ENCODE measurements around the gene CYS1.
"Not testable (repeated sequence)": the region's sequence is repeated elsewhere in the genome, so short reads cannot be mapped to it uniquely, and the experiment has no call there.

CYS1 gene

GRCh38 chr2:10019174-10019573 lies 61.0 kb downstream of the CYS1 start:
- ChIA-PET CTCF (interaction anchor here (1.0 to 1.4 kb wide), 2 partner anchors 10 to 248 kb away, joined by 3 to 4 read pairs; no protein-coding TSS in a partner anchor), POLR2A (no interaction called here)
- DNase-seq (ENCODE audit: extremely low spot score): no peak
- no peak for TF ChIP-seq CTCF (IDR thresholded peaks at IDR 0.05; ENCODE audit: control extremely low read depth, extremely low read depth, low read depth, missing control alignments)

- POLR2A ChIA-PET: no interaction called here
- no peak for TF ChIP-seq CTCF (IDR thresholded peaks at IDR 0.05; ENCODE audit: control extremely low read depth, extremely low read depth, low read depth, missing control alignments)
Observed at GRCh38 chr2:10017313-10017941, 62.8 kb downstream of the CYS1 start.

GRCh38 chr2:10016802-10017258 lies 63.4 kb downstream of the CYS1 start:
- CTCF ChIA-PET: interaction anchor here (1.2 to 1.3 kb wide), 2 partner anchors 10 to 33 kb away, joined by 6 to 8 read pairs; no protein-coding TSS in a partner anchor
- DNase-seq (ENCODE audit: extremely low spot score): no peak
- POLR2A ChIA-PET: no interaction called here
- TF ChIP-seq CTCF (IDR thresholded peaks at IDR 0.05; ENCODE audit: control extremely low read depth, extremely low read depth, low read depth, missing control alignments): no peak

More at GRCh38 chr2:10017313-10017941, 62.8 kb downstream of the CYS1 start:
- CTCF ChIA-PET: interaction anchor here (1.3 to 1.5 kb wide), 2 partner anchors 33 to 55 kb away, joined by 3 to 8 read pairs; no protein-coding TSS in a partner anchor
- DNase-seq (ENCODE audit: extremely low spot score): no peak

- no peak for DNase-seq (ENCODE audit: extremely low spot score)
- CTCF ChIA-PET: interaction anchor here (1.2 to 1.3 kb wide), 2 partner anchors 9 to 32 kb away, joined by 6 to 8 read pairs; no protein-coding TSS in a partner anchor
- POLR2A ChIA-PET: no interaction called here
- TF ChIP-seq CTCF (IDR thresholded peaks at IDR 0.05; ENCODE audit: control extremely low read depth, extremely low read depth, low read depth, missing control alignments): no peak
Observed at GRCh38 chr2:10016001-10016801, 64.0 kb downstream of the CYS1 start.

- DNase-seq (ENCODE audit: extremely low spot score); POLR2A ChIA-PET; CTCF ChIA-PET: not testable (repeated sequence)
Observed at GRCh38 chr2:10015376-10015989, 64.7 kb downstream of the CYS1 start.

GRCh38 chr2:10014418-10015190 lies 65.6 kb downstream of the CYS1 start:
- TF ChIP-seq CTCF (IDR thresholded peaks at IDR 0.05; ENCODE audit: control extremely low read depth, extremely low read depth, low read depth, missing control alignments): no peak
- ChIA-PET CTCF (no interaction called here), POLR2A (no interaction called here)
- DNase-seq (ENCODE audit: extremely low spot score): no peak

GRCh38 chr2:10013651-10014417 lies 66.4 kb downstream of the CYS1 start:
- CTCF ChIA-PET; POLR2A ChIA-PET; DNase-seq (ENCODE audit: extremely low spot score): not testable (repeated sequence)

All from GM10248 (cell line).